PC-3 (cell line): ENCODE data around the gene STYK1. TPM values are rescaled to one million over a fixed set of nuclear protein-coding genes. Genes with fewer than 3 reads are reported as not detected.

Experiments
- ATAC-seq: fragments of 200-7000 bp; cut with Tn5 transposase; 2 replicates; pipeline ENCODE4 v1.9.1; 2020; ENCODE audit warnings: mild to moderate bottlenecking, moderate library complexity
- BruUV-seq: library from RNA; stranded (reverse); fragments of 400-500 nt; replicated peaks from 2 replicates; lab custom pipeline; 2021; lab: Mats Ljungman, UMichigan
- CTCF ChIA-PET: fragments of 300-600 bp; sonication (Branson Sonifier 250); formaldehyde crosslinking; loops from one replicate; lab custom pipeline; 2022; ENCODE audit warnings: antibody characterized with exemption; lab: Charles Lee
- POLR2A ChIA-PET: fragments of 300-600 bp; sonication (Branson Sonifier 250); formaldehyde crosslinking; loops from one replicate; lab custom pipeline; 2022; ENCODE audit warnings: antibody characterized with exemption; ENCODE audit not compliant: unreplicated experiment; lab: Charles Lee
- DNase-seq: peaks from one replicate; pipeline ENCODE4 v3.0.0-alpha.2; 2015
- H2AFZ ChIP-seq: fragments of 300-600 bp; sonication (generic); 2 replicates; pipeline ENCODE4 v1.6.0; 2016; ENCODE audit warnings: antibody characterized with exemption, low read length
- H3F3A ChIP-seq: fragments of 300-600 bp; sonication (generic); one replicate; pipeline ENCODE4 v1.6.0; 2017; ENCODE audit warnings: antibody characterized with exemption, low read length, control low read depth, mild to moderate bottlenecking; ENCODE audit not compliant: unreplicated experiment
- H3K27ac ChIP-seq: fragments of 300-600 bp; sonication (generic); 2 replicates; pipeline ENCODE4 v1.5.1; 2016; ENCODE audit warnings: mild to moderate bottlenecking, low read length
- H3K27me3 ChIP-seq: fragments of 300-600 bp; sonication (generic); 2 replicates; pipeline ENCODE4 v1.6.1; 2016; ENCODE audit warnings: low read length, mixed read lengths
- H3K36me3 ChIP-seq: fragments of 300-600 bp; sonication (generic); 2 replicates; pipeline ENCODE4 v1.6.1; 2016; ENCODE audit warnings: low read depth, mixed run types, low read length, mixed read lengths
- H3K4me1 ChIP-seq: fragments of 300-600 bp; sonication (generic); 2 replicates; pipeline ENCODE4 v1.5.1; 2016; ENCODE audit warnings: low read length; ENCODE audit not compliant: insufficient read depth
- H3K4me2 ChIP-seq: fragments of 300-600 bp; sonication (generic); 2 replicates; pipeline ENCODE4 v1.6.0; 2016; ENCODE audit warnings: low read length
- H3K4me3 ChIP-seq: fragments of 300-600 bp; sonication (generic); 2 replicates; pipeline ENCODE4 v1.5.1; 2016; ENCODE audit warnings: mild to moderate bottlenecking, low read length, mixed read lengths
- H3K79me2 ChIP-seq: fragments of 300-600 bp; sonication (generic); 2 replicates; pipeline ENCODE4 v1.6.1; 2017; ENCODE audit warnings: low read length, mixed read lengths
- H3K9ac ChIP-seq: fragments of 300-600 bp; sonication (generic); 2 replicates; pipeline ENCODE4 v1.6.0; 2016; ENCODE audit warnings: mild to moderate bottlenecking, low read length
- H3K9me2 ChIP-seq: fragments of 300-600 bp; sonication (generic); replicated peaks from 2 replicates; pipeline ENCODE4 v1.6.1; 2016; ENCODE audit warnings: mixed run types, low read length, mixed read lengths
- H3K9me3 ChIP-seq: fragments of 300-600 bp; sonication (generic); 2 replicates; pipeline ENCODE4 v1.6.1; 2016; ENCODE audit warnings: low read length, mixed read lengths
- H4K20me1 ChIP-seq: fragments of 300-600 bp; sonication (generic); 2 replicates; pipeline ENCODE4 v1.6.1; 2016; ENCODE audit warnings: low read length, mixed read lengths
- EZH2 ChIP-seq: fragments of 300-600 bp; sonication (generic); IDR thresholded peaks from one replicate; pipeline ENCODE4 v1.6.1; 2017; ENCODE audit warnings: antibody characterized with exemption, mild to moderate bottlenecking, low read length; ENCODE audit not compliant: unreplicated experiment
- EZH2phosphoT487 ChIP-seq: fragments of 300-600 bp; sonication (generic); IDR thresholded peaks from 2 replicates; pipeline ENCODE4 v1.6.1; 2018; ENCODE audit warnings: mild to moderate bottlenecking, antibody characterized with exemption, low read length, borderline replicate concordance
- intact Hi-C: fragments of 100-400 bp; cut with micrococcal nuclease; formaldehyde crosslinking; loops from 2 replicates; pipeline ENCODE4 v1.9.0; 2023
- total RNA-seq: library from RNA; depleted of rRNA; stranded (reverse); fragments of >200 nt; gene quantifications from 2 replicates; pipeline ENCODE4 v1.2.3, GENCODE V29; 2014
- TF ChIP-seq, protein P1 (sequence below): fragments of 300-600 bp; sonication (generic); conservative IDR thresholded peaks from 2 replicates; pipeline ENCODE4 v1.5.1; 2017; ENCODE audit warnings: antibody characterized with exemption, low read depth, mild to moderate bottlenecking, low read length

The STYK1 gene
- total RNA-seq, 1 experiment from 2014 or later, result 4.3 TPM

DNA sequence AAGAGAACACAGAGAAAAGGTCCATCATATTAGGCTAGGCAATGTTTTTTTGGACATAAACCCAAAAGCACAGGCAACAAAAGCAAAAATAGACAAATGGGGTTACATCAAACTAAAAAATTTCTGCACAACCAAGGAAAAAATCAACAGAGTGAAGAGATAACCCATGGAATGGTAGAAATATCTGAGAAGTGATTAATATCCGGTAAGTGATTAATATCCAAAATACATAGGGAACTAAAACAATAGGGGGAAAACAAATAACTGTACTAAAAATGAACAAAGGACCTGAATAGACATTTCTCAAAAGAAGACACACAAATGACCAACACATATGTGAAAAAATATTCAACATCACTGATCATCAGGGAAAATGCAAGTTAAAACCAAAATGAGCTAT, 4.3 kb downstream of the STYK1 start:
- Histone ChIP-seq H3K27ac (no peak overlapping the region), H3K27me3 (no peaks in the 10 kb centered on the region), H3K4me2 (no peak overlapping the region), H3K4me1 (peaks cover 15% of the 10 kb centered on the region; the same call in 1 of the 2 replicates), H3K9ac (no peak overlapping the region), H2AFZ (no peak overlapping the region), H3K79me2 (peaks cover 34% of the 10 kb centered on the region), H3K4me3 (no peak overlapping the region), H3K9me2 (no peaks in the 10 kb centered on the region), H3K9me3 (no peaks in the 10 kb centered on the region), H3K36me3 (no peaks in the 10 kb centered on the region), H3F3A (no peaks in the 10 kb centered on the region), H4K20me1 (no peaks in the 10 kb centered on the region)
- ChIA-PET POLR2A (interaction anchor here (0.5 kb wide), 1 partner anchor 56 kb away, joined by 3 read pairs; no protein-coding TSS in a partner anchor), CTCF (no interaction called here)
- DNase-seq, result no peak
- ATAC-seq, result no peak
- intact Hi-C loops, result no loop called here
- BruUV-seq, result no TSS peak
- TF ChIP-seq, protein P1, sequence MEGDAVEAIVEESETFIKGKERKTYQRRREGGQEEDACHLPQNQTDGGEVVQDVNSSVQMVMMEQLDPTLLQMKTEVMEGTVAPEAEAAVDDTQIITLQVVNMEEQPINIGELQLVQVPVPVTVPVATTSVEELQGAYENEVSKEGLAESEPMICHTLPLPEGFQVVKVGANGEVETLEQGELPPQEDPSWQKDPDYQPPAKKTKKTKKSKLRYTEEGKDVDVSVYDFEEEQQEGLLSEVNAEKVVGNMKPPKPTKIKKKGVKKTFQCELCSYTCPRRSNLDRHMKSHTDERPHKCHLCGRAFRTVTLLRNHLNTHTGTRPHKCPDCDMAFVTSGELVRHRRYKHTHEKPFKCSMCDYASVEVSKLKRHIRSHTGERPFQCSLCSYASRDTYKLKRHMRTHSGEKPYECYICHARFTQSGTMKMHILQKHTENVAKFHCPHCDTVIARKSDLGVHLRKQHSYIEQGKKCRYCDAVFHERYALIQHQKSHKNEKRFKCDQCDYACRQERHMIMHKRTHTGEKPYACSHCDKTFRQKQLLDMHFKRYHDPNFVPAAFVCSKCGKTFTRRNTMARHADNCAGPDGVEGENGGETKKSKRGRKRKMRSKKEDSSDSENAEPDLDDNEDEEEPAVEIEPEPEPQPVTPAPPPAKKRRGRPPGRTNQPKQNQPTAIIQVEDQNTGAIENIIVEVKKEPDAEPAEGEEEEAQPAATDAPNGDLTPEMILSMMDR, result no peak
- TF ChIP-seq EZH2phosphoT487 (no peak), EZH2 (no peak)

DNA sequence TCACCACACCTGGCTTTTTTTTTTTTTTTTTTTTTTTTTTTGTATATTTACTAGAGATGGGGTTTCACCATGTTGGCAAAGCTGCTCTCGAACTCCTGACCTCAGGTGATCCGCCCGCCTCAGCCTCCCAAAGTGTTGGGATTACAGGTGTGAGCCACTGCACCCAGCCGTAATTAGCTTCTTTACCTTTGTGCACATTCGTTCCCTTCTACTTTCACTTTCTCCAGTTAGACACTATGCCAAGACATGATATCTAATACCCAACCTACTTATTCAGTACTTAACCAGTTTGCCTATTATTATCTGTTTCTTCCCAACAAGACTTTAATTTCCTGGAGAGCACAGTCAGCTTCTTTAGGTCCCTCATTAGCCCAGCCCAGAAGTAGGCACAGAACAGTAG, 5.3 kb downstream of the STYK1 start:
- DNase-seq (no peak), ATAC-seq (no peak)
- Histone ChIP-seq H3K9me3 (no peaks in the 10 kb centered on the region), H3K9ac (no peak overlapping the region), H2AFZ (no peak overlapping the region), H3K79me2 (peaks cover 34% of the 10 kb centered on the region), H3K27ac (no peak overlapping the region), H3K4me3 (peak overlapping the region; percentile 15; the same call in 1 of the 2 replicates), H3F3A (no peaks in the 10 kb centered on the region), H3K27me3 (no peaks in the 10 kb centered on the region), H3K9me2 (no peaks in the 10 kb centered on the region), H3K4me2 (peak overlapping the region; percentile 13), H3K36me3 (no peaks in the 10 kb centered on the region), H4K20me1 (no peaks in the 10 kb centered on the region), H3K4me1 (peaks cover 15% of the 10 kb centered on the region; the same call in 1 of the 2 replicates)
- intact Hi-C loops, result no loop called here
- ChIA-PET CTCF (no interaction called here), POLR2A (interaction anchor here (0.7 kb wide), 1 partner anchor 857 kb away, joined by 3 read pairs; no protein-coding TSS in a partner anchor)
- TF ChIP-seq EZH2phosphoT487 (no peak), EZH2 (no peak)
- TF ChIP-seq, protein P1, result no peak
- BruUV-seq, result no TSS peak

DNA sequence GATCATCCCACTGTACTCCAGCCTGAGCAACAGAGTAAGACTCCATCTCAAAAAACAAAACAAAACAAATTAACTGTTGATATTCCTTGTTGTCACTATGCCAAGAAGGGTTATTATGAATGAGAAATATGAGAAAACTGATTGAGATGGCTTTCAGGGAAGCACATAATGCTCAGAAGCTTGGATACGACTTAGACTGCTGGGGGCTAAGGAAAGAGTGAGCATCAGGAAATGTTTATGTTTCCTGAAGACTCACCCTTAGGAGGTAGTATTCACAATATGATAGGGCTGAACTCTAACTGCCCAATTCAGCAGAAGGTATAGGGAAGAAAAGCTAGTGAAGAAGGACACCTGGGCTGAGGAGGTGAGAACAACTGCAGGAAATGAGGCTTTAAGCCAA, 6.3 kb downstream of the STYK1 start:
- DNase-seq, result no peak
- H3K79me2 ChIP-seq, result peaks cover 26% of the 10 kb centered on the region
- ChIA-PET CTCF (no interaction called here), POLR2A (no interaction called here)
- BruUV-seq, result no TSS peak
- H3K27ac ChIP-seq, result no peak overlapping the region
- no peaks in the 10 kb centered on the region for H3F3A ChIP-seq
- H3K4me2 ChIP-seq, result no peak overlapping the region
- peaks cover 14% of the 10 kb centered on the region; the same call in 1 of the 2 replicates for H3K4me1 ChIP-seq
- no peak overlapping the region for H3K4me3 ChIP-seq
- ATAC-seq, result no peak
- no peaks in the 10 kb centered on the region for H3K9me2 ChIP-seq
- TF ChIP-seq, protein P1, result no peak
- TF ChIP-seq EZH2phosphoT487, result no peak
- no peak for TF ChIP-seq EZH2
- H3K27me3 ChIP-seq, result no peaks in the 10 kb centered on the region
- H4K20me1 ChIP-seq, result no peaks in the 10 kb centered on the region
- H3K36me3 ChIP-seq, result no peaks in the 10 kb centered on the region
- no peak overlapping the region for H3K9ac ChIP-seq
- H2AFZ ChIP-seq, result no peak overlapping the region
- H3K9me3 ChIP-seq, result no peaks in the 10 kb centered on the region
- intact Hi-C loops, result no loop called here
